ENCODE data around the gene IRX4.

Gene IRX4

GRCh38 chr5:1882337-1883119 lies at the start of gene IRX4:
Gene IRX4 (minus strand): TSS chr5:1882925. CDS start chr5:1882647, 278 bp downstream.
- no peak for DNase-seq

GRCh38 chr5:1931604-1932231 lies 49.0 kb upstream of the IRX4 start:
- DNase-seq: no peak

- DNase-seq: no peak
Measured at GRCh38 chr5:1930880-1931603, 48.3 kb upstream of the IRX4 start.

GRCh38 chr5:1930501-1930879 lies 47.8 kb upstream of the IRX4 start:
- no peak for DNase-seq

GRCh38 chr5:1929108-1929991 lies 46.6 kb upstream of the IRX4 start:
- DNase-seq: no peak

- no peak for DNase-seq
Measured at GRCh38 chr5:1926471-1927341, 44.0 kb upstream of the IRX4 start.

- no peak for DNase-seq
Measured at GRCh38 chr5:1926071-1926440, 43.3 kb upstream of the IRX4 start.

- no peak for DNase-seq
Measured at GRCh38 chr5:1925111-1926070, 42.7 kb upstream of the IRX4 start.

- DNase-seq: no peak
Measured at GRCh38 chr5:1923766-1924165, 41.0 kb upstream of the IRX4 start.

- DNase-seq: no peak
Measured at GRCh38 chr5:1923341-1923740, 40.6 kb upstream of the IRX4 start.

- DNase-seq: no peak
Measured at GRCh38 chr5:1921711-1922110, 39.0 kb upstream of the IRX4 start.

GRCh38 chr5:1919750-1920149 lies 37.0 kb upstream of the IRX4 start:
- DNase-seq: no peak

GRCh38 chr5:1919209-1919566 lies 36.5 kb upstream of the IRX4 start:
- no peak for DNase-seq

- DNase-seq: no peak
Measured at GRCh38 chr5:1918488-1919208, 35.9 kb upstream of the IRX4 start.

- DNase-seq: no peak
Measured at GRCh38 chr5:1917830-1918487, 35.2 kb upstream of the IRX4 start.

GRCh38 chr5:1916041-1917001 lies 33.6 kb upstream of the IRX4 start:
- no peak for DNase-seq

GRCh38 chr5:1915316-1915715 lies 32.6 kb upstream of the IRX4 start:
- no peak for DNase-seq

- DNase-seq: no peak
Measured at GRCh38 chr5:1914471-1914870, 31.7 kb upstream of the IRX4 start.

Data from CD4-positive, alpha-beta T cell treated with Interleukin-10 for 1 hour (primary cell).